Stimulated activated CD8-positive, alpha-beta memory T cell treated with anti-CD3 and anti-CD28 coated beads, Interleukin-15, amount 100 ng/mL, for 48 hours (primary cell): ENCODE measurements around the gene PABPN1L.

Source experiments
- DNase-seq, 2 donors: peaks; one replicate each; pipeline ENCODE4 v3.0.0-alpha.2; 2020; ENCODE audit warnings: low read depth in 2 of 2

PABPN1L gene

DNA sequence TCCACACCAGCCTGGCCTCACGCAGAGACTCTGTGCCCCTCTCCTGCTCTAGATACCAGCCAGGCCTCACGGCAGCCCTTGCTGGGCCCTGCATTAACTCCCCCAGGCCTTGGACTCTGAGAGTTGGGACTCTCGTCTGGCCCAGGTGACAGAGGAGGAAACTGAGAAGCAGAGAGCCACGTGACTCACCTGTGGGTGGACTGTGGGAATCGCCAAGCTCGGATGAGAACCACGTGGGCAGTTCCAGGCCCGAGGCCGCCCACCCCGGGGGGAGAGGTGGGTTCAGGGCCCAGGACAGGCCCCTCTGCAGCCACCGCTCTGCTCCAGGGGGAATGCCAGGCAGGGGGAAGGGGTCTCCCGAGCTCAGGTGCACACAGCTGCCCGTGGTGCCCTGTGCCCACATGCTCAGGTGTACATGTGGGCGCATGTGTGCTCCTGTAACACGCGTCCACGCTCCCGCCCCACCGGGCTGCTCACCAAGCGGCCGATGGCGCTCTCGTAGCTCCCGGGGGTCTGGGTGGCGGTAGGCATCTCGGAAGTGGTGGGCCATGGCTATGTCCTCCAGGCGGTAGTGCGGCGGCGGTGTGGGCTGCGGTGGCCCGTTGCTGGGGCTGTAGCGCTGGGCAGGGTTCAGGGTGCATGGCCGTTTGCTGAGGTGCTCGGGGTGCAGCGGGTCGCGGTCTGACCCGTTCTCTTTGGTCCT lies 18.3 kb upstream of the PABPN1L start:
- no peak for DNase-seq

GRCh38 chr16:88883946-88884345 lies 17.5 kb upstream of the PABPN1L start:
- DNase-seq = no peak

- DNase-seq = no peak
Observed at GRCh38 chr16:88883117-88883895, 16.8 kb upstream of the PABPN1L start.

DNA sequence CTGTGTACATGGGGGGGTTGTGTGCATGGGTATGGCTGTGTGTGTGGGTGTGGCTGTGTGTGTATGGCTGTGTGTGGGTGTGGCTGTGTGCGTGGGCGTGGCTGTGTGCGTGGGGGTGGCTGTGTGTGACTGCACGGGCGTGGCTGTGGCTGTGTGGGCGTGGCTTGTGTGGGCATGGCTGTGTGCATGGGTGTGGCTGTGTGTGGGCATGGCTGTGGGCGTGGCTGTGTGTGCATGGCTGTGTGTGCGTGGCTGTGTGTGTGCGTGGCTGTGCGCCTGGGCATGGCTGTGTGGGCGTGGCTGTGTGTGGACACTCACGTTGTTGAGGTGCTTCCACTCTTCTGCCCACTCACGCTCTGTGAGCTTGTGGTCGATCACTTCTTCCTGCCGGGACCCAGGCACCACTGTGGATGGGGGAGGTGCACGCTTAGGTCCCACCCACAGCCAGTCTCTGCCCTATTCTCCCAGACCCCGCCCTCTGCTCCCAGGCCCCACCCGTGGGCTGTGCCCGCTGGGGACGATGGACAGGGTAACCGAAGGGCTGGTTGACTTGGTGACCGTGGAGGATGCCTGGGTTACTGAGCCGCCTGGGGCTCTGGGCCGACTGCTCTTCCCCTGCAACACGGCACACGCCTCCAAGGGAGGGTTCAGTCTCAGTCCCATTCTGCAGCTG lies 16.0 kb upstream of the PABPN1L start:
- DNase-seq = no peak

DNA sequence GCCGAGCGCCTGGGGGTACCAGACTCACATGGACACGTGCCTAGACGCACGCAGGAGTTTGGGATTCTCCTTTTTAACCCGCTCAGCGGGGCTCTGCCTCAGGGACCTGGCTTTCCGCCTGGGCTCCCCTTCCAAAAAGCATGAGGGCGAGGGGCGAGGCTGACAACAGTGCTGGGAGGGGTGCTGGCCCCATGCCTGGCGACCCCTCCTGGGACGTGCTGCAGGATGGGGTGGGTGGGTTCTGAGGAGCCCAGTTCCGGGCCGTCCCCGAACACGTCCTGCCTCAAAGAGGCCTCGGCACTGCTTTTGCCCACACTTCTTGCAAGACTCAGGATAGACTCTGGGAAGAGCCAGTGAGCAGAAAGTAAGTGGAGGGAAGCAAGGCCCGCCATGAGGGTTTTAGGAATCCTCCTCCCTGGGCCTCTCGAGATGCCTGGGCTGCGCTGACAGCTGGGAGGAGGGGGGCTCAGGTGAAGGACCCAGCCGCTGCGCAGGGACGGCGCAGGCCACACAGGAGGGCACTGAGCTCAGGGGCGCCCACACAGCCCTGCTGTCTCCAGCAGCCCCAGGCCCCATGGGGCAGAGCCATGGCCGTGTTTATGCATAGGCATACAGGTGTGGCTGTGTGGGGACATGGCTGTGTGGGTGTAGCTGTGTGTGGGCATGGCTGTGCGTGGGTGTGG lies 15.4 kb upstream of the PABPN1L start:
- DNase-seq = no peak

DNA sequence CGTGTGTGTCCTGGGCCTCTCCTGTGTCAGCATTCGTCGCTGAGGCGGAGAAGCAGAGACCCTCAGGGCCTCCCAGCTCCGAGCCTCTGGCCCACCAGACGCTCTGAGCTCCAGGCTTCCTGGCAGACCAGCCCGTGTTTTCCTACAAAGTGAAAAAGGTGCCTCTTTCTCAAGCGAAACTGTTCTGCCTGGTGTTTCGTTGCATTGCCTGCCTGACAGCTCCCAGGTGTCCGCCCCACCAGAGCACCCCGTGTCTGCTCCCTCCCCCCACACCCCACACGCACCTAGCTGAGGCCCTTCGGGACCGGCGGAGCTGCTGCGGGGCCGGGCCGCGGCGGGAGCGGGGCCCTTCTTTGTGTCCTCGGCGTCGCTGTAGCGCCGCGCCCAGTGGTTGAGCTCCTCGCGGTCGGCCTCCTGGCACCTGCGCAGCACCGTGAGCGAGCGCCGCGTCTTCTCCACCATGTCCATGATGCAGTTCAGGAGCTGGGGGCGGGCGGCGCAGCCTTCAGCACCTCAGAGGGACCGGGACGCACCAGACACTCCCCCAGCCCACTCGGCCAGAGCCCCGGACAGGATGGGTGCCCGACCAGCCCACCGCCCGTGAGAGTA lies 14.7 kb upstream of the PABPN1L start:
- DNase-seq = no peak

DNA sequence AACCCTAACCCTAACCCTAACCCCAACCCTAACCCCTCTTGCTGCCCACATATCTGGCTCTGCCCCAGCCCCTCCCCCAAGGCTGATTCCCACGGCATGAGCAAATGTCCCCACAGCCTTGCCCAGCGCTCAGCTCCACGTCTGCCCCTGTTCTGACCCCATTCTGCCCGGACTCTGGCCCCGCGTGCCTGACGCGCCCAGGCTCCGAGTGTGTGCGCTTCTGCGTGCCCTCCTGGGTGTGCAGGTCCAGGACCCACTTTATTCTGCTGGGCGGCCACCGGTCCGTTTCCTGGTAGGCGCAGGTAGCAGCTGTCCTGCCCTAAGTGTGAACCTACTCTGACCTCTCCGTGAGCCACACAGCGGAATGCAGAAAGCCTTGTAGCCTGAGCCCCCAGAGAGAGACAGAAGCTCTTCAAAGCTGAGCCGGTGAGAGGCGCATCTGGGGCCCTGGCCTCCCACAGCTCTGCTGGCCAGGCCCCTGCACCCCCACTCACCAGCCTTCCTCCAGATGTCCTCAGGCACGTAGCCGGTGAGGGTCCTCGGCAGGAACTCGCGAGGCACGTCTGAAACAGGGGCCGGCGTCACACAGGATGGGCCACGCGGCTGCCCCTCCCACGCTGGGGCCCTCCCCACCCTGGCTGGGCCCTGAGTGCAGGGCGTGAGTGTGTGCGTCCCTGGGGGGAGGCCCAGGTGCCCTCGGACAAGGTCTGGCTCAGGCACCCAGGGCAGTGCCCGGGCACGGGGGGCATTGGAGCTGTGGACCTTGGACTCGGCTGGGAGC lies 14.0 kb upstream of the PABPN1L start:
- DNase-seq = no peak

GRCh38 chr16:88879788-88880055 lies 13.3 kb upstream of the PABPN1L start:
- DNase-seq = no peak

- no peak for DNase-seq
Observed at GRCh38 chr16:88878967-88879787, 12.7 kb upstream of the PABPN1L start.

- DNase-seq = no peak
Observed at GRCh38 chr16:88878356-88878755, 11.9 kb upstream of the PABPN1L start.

- DNase-seq = no peak
Observed at GRCh38 chr16:88877564-88878289, 11.3 kb upstream of the PABPN1L start.

DNA sequence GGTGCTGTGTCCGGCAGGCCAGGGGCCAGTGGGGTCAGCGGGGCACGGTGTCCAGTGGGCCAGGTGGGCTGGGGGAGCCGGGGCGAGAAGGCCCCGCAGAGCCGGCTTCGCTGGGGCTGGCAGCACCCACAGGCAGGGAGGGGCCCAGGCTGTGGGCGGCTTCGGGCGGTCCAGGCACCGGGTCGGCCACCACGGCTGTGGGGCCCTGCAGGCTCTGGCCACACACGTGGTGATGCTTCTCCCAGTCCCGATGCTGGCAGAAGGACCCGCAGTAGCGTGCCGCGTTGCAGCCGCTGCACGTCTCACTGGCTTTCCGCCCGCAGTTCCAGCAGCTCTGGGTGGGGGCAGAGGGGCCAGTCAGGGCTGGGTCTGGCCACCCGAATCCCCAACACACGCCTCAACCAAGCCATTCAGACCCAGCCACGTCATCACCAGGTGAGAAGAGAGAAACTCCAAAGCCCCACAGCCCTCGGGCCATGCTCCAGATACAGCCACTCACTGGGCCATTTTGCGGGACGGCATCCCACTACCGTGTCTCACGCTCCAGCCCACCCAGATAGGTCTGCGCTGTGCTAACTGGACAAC lies 10.6 kb upstream of the PABPN1L start:
- no peak for DNase-seq

- DNase-seq = no peak
Observed at GRCh38 chr16:88875703-88876234, 9.3 kb upstream of the PABPN1L start.

DNA sequence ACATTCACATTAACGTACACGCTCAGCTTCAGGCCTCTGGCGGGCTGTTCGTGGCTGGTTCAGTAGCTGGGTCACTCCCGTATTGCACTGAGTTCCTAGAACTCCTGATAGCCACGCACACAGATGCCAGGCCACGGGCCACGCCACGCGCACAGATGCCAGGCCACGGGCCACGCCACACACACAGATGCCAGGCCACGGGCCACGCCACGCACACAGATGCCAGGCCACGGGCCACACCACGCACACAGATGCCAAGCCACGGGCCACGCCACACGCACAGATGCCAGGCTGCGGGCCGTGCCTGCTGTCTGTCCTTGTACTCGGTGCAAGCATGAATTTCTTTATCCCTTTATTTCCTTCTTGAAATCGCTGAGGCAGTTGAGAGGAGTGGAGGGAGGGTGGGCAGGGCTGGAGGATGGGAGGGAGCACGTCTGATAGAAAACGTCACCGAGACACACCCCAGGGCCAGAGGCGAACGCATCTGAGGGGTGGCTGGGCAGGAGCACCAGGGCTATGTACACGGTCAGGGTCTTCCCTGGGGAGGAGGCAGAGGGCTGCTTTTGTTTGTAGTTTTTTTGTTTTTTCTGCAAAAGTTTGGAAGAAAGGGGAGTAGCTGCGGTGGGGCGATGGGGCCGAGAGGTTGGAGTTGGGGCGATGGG lies 8.6 kb upstream of the PABPN1L start:
- no peak for DNase-seq

DNA sequence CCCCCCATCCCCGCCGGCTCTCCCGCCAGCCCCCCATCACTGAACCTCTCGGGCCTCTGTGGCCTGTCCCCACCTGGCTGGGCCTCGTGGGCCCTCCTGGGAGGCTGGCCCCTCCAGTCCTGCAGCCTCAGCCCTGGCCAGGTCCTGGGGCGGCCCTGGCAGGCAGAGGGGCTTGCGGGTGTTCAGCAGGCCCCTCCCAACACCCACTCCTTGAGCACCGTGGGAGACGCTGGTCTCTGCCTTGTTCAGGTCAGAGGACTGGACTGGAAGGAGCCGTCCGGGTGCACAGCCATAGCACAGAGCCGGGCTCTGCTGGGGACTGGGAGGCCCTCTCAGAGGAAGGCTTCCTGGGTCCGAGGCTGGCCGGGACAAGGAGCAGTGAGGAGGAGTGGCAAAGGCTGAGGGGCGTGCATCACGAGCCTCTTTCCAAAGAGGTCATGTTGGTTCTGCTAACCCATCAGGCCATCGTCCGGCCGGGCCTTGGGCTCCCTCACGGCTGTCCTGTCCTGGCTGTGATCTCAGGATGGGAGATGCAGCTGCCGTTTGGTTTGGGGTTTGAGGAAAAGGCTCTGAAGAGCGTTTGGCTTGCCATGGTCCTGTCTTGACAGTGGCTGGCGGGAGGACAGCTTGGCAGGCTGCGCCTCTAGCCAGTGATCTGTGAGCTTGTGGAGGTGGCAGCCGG lies 6.3 kb upstream of the PABPN1L start:
- DNase-seq = no peak

GRCh38 chr16:88871730-88872416 lies 5.4 kb upstream of the PABPN1L start:
- DNase-seq = no peak

DNA sequence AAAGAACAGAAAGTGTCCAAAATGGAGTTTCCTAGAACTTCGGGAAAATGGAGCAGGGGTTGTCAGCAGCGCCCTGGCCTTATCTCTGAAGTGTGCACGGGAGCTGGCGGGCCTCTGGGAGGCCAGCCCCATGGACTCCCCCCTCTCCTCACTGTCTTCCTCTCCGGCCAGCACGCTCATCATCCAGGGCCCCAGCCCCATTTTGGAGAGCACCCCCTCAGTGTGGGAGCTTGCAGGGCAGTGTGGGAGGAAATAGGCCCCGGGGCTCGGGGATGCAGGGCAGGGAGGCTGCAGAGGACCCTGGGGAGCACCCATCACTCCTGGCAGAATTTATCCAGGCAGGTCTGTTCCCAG lies 4.9 kb upstream of the PABPN1L start:
- no peak for DNase-seq
